NOMO-1 treated with DMSO at 0.1 percent for 48 hours (cell line): Measurements from ENCODE around the gene FLT3.
"Not testable (repeated sequence)": the region's sequence is repeated elsewhere in the genome, so short reads cannot be mapped to it uniquely, and the experiment has no call there.

Source experiments
- DNase-seq: peaks from one replicate; lab custom pipeline; 2025; ENCODE audit not compliant: unreplicated experiment; lab: John Stamatoyannopoulos, UW

Gene FLT3

GRCh38 chr13:28046981-28047380 lies 53.4 kb downstream of the FLT3 start:
- DNase-seq: no peak

GRCh38 chr13:28045861-28046260 lies 54.5 kb downstream of the FLT3 start:
- DNase-seq: no peak

GRCh38 chr13:28044608-28045007 lies 55.8 kb downstream of the FLT3 start:
- no peak for DNase-seq

- peak; percentile 81 for DNase-seq
Measured at GRCh38 chr13:28043224-28043623, 57.2 kb downstream of the FLT3 start.

- DNase-seq: no peak
Measured at GRCh38 chr13:28041501-28041900, 58.9 kb downstream of the FLT3 start.

GRCh38 chr13:28041031-28041461 lies 59.3 kb downstream of the FLT3 start:
- peak; percentile 22 for DNase-seq

GRCh38 chr13:28037399-28037798 lies 63.0 kb downstream of the FLT3 start:
- peak; percentile 61 for DNase-seq

- DNase-seq: peak; percentile 12
Measured at GRCh38 chr13:28035146-28035782, 65.1 kb downstream of the FLT3 start.

GRCh38 chr13:28033894-28034655 lies 66.3 kb downstream of the FLT3 start:
- DNase-seq: no peak

- not testable (repeated sequence) for DNase-seq
Measured at GRCh38 chr13:28032438-28032837, 67.9 kb downstream of the FLT3 start.

- peak; percentile 74 for DNase-seq
Measured at GRCh38 chr13:28031896-28032288, 68.5 kb downstream of the FLT3 start.

GRCh38 chr13:28031220-28031895 lies 69.0 kb downstream of the FLT3 start:
- peak; percentile 98 for DNase-seq

- DNase-seq: no peak
Measured at GRCh38 chr13:28027607-28028364, 72.6 kb downstream of the FLT3 start.

- no peak for DNase-seq
Measured at GRCh38 chr13:28027071-28027470, 73.3 kb downstream of the FLT3 start.

GRCh38 chr13:28026508-28026907 lies 73.9 kb downstream of the FLT3 start:
- DNase-seq: no peak

GRCh38 chr13:28022848-28023518 lies 77.4 kb downstream of the FLT3 start:
- no peak for DNase-seq

- no peak for DNase-seq
Measured at GRCh38 chr13:28014301-28014700, 86.1 kb downstream of the FLT3 start.

- no peak for DNase-seq
Measured at GRCh38 chr13:28013482-28013881, 86.9 kb downstream of the FLT3 start.

GRCh38 chr13:28012896-28013295 lies 87.5 kb downstream of the FLT3 start:
- DNase-seq: peak; percentile 22

GRCh38 chr13:28012383-28012782 lies 88.0 kb downstream of the FLT3 start:
- no peak for DNase-seq

- no peak for DNase-seq
Measured at GRCh38 chr13:28010046-28010445, 90.3 kb downstream of the FLT3 start.
